AG20443 (cell line): ENCODE data around the gene ADGRG4.

Experiments used
- DNase-seq: peaks from one replicate; pipeline ENCODE4 v3.0.0; 2012; ENCODE audit warnings: low spot score, mixed read lengths

The ADGRG4 gene

DNA sequence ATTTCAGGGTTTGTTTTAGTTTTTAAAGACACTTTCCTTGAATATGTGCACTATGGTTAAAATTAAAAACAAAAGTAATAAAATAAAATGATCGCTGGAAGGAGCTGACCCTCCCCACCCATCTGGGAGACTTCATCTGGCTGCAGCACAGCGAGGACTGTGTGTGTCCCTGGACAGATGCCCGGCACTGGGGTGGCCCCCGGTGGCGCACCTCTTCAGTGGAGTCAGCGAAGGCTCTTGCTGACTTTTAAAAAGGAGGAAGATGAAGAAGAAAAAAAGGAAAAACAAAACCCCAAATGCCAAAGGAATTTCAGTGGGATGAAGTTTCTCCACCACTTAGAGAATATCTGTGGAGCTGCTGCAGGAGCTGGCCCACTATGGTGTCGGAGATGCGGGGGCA lies 5.4 kb upstream of the ADGRG4 start:
- no peak for DNase-seq

DNA sequence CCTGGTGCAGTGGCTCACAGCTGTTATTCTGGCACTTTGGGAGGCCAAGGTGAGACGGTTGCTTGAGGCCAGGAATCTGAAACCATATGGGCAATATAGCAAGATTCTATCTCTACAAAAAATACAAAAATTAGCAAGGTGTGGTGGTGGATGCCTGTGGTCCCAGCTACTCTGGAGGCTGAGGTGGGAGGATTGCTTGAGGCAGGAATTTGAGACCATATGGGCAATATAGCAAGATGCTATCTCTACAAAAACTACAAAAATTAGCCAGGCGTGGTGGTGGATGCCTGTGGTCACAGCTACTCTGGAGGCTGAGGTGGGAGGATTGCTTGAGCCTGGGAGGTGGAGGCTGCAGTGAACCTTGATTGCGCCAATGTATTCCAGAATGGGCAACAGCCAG lies 2.3 kb downstream of the ADGRG4 start:
- no peak for DNase-seq

DNA sequence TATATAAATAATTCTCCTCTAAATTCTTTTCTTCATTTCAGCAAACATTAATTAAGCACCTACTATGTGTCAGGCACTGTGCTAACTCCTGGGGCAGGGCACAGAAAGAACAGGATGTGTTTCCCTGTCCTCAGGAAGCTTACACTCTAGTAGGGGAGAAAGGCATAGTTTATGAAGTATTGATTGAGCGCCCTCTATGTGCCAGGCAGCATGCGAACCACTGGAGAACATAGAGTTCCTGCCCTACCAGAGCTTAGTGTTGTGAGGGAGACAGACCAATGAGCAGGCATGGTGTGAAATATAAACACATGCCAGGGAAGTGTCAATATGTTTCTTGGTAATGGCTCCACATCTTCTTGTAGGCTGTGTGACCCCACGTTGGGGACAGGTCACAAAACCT lies 3.7 kb downstream of the ADGRG4 start:
- DNase-seq: no peak

DNA sequence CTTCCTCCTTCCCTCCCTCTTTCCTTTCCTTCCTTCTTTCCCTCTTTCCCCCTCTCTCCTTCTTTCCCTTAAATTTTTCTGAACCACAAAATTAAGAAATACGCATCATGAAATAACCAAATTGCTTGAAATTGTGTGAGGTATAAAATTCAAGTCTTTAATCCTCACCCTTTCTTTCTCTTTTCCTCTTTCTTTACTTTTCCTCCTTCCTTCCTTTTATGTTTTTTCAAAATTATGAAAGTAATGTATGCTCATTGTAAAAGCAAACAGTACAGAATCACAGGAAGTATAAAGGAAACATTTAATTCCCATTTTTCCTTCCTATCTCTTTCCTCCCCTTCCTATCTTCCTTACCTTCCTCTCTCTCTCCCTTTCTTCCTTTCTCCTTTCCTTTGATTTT lies 5.4 kb downstream of the ADGRG4 start:
- DNase-seq: no peak

DNA sequence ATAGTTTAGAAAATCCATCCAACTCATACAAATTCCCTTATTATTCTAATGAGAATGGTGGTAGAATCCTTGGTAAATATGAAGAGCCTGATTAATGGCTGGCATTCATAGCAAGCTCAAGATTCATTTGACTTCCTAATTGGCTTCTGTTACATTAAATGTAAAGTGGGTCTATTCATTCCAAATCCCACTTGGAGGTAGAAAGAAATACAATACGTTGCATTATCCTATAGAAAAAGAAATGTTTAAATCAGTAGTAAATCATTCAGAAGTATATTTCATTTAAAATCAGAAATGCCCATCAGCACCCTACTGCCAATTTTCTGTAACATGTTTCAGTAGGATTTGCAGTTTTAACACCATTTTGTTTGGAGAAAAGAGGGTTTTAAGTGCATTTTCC lies 6.7 kb downstream of the ADGRG4 start:
- no peak for DNase-seq

DNA sequence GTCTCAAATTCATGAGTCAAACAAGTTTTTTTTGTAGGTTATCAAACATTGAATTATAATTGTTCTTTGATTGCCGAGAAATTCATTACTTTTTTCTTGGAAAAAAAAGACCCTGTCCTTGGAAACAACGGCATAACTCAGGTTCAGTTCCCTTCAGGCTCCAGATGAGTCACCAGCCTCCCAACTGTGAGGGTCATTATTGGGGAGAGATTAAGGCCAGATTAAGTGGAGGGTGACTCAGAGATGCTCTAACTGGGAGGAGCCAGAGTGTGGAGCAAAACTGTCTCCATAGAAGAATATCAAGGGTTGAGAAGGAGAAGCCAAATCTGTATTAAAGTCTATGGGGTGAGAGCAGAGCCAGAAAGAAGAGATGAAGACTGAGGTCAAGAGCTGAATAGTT lies 9.6 kb downstream of the ADGRG4 start:
- peak; percentile 11 for DNase-seq

DNA sequence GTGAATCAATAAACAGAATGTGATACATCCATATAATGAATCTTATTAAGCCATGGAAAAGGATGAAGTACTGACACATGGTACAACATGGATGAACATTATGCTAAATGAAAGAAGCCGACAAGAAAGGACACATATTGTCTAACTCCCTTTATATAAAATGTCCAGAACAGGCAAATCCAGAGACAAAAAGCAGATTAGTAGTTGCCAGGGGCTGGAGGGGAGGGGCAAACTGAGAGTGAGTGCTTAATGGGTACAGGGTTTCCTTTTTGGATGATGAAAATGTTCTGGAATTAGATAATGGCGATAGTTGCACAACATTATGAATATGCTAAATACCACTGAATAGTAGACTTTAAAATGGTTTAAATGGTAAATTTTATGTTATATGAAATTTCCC lies 17.4 kb downstream of the ADGRG4 start:
- DNase-seq: no peak

DNA sequence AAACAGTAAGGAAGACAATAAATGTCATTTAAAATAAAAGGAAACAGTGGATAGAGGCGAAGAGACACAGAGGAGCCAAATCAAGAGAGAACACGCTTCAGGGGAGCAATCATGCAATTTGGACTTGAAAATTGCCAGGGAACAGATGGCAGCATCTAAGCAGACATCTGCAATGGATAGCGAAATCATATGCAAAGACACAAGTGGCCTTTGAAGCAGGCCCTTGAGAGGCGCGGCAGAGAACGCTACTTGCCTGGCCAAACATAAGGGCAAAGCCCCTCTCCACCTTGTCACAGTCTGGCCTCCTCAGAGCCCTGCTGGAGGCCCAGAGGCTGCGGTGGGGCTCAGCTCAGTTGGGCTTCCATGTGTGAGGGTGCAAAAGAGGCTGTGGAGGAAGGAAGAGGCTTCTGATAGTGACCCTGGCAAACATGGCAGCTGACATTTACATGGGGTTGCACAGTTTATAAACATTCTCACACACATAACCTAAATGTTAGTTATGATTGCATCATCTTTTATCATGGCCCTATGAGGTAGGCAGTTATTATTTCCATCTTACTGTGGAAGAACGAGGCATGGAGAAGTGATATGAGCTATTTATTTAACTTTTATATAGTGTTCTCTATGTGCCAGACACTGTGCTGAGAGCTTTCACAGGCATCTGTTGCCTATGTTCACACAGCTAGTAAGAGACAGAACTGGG lies 18.3 kb downstream of the ADGRG4 start:
- no peak for DNase-seq

DNA sequence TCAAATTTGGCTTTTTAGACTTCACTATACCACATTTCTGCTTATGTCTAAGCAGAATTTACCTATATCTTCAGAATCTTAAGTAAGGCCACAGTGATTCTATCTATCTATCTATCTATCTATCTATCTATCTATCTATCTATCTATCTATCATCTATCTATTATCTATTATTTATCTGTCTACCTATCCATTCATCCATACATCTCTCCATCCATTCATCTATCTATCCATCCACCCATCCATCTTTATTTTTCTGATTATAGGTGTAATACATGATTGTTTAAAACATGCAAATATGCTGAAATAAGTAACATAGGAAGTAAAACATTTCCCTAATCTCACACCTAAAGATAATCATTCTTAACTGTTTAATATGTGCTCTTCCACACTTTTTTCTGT lies 18.8 kb downstream of the ADGRG4 start:
- DNase-seq: no peak

DNA sequence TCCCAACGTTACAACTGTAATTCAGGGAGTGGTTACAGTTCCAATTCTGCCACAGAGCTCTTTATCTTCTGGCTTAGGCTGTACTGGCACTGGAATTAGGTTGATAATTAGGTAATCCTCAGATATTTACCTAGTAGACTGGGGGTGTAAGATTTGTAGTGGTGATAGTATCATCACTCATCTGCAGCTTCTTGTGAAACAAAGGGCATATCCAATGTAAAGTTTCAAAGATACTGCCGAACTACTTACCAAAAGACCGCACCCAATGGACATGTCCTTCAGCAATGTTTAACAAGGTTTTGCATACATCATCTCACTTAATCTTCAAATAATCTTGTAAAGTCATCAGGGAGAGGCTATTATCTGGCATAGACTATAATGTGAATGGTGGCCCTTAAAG lies 20.8 kb downstream of the ADGRG4 start:
- DNase-seq: no peak

DNA sequence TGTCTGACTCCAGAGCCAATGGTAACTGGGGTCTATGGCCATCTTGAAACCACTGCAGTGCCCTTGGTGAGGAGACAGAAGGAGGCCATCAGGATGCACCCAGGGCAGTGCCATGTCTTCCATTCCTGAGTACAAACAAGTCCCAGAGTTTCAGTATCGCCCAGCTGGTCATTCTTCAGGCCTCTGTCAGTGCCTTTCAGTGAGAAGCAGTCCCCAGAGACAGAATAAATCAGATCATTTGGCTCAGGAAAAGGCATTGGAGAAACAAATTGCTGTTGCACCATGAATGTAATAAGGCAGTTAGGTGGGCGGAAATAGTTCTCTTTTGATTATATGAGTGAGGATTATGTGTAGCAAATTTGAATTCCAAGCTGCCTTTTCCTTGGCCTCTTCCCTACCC lies 21.3 kb downstream of the ADGRG4 start:
- DNase-seq: no peak

DNA sequence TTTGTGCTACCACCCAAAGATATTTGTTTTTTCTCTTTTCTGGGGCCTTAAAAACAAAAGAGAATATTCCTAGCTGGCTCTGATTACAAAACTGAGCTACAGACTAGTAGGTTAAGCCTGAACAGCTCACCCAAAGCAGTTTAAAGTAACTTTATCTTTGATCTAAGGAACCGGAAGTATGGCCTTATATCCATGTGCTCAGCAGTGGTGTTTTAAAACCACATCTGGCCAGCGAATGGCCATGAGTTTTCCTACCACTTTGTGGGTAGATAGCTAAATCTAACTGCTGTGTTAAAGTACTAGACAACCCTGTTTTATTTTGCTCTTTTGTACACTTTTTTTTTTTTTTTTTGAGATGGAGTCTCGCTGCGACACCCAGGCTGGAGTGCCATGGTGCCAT lies 24.6 kb downstream of the ADGRG4 start:
- no peak for DNase-seq

DNA sequence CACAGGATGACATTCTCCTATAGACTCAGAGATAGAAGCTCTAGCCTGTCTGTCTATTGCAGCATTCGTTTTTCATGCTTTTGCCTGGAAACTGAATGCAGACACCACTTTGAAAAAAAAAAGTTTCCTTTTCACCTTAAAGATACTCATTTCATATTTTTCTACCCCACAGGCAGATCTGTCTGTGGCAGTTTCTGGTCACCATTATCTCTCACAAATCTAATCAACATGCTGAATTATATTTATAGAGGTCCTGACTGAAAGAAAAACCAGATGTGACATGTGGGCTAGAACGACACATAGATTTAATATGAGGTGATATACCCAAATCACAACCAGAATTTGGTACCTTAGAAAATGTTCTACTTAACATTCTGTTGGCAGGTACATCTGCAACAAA lies 28.2 kb downstream of the ADGRG4 start:
- no peak for DNase-seq

DNA sequence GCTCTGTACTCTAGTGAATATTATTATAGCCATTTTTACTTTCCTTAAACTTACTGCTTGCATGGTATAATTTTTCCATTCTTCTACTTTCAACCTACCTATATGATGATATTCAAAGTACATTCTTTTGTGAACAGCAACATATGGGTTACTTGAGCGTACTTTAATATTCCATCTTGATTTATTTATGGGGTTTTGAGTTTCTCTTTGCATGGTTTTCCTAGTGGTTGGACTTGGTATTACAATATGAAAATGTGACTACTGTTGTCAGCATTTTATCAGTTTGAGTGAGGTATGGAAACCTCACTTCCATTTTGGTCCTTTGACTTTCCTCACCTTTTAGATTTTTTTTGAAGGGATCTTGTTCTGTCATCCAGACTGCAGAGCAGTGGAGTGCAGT lies 35.9 kb downstream of the ADGRG4 start:
- DNase-seq: no peak

DNA sequence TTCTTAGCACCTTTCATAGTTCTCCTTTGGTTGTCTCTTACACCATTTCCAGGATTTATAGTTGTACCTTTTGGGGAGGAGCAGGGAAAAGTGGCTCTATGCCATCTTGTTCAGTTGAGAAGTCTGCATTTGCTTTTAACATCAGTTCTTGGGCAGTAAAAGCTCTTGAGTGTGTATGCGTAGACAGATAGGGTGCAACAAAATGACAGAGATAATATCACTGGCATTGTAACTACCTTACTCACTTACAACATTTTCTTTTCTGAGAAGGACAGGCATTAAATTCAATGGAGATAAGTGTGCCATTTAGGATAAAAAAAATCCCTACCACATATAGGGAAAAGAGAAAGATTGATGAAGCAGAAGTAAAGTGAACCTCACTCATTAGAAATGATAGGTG lies 38.9 kb downstream of the ADGRG4 start:
- no peak for DNase-seq

DNA sequence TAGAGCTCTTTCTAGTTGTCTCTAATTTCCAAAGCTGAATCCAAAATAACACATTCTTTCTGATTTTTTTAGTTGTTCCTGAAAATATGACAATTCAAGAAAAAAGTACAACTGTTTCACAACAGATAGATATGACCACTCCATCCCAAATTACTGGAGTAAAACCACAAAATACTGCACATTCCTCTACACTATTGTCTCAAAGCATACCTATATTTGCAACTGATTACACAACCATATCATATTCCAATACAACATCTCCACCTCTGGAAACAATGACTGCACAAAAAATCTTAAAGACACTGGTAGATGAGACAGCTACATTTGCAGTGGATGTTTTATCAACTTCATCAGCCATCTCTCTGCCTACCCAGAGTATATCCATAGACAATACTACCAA lies 43.6 kb downstream of the ADGRG4 start:
- no peak for DNase-seq

DNA sequence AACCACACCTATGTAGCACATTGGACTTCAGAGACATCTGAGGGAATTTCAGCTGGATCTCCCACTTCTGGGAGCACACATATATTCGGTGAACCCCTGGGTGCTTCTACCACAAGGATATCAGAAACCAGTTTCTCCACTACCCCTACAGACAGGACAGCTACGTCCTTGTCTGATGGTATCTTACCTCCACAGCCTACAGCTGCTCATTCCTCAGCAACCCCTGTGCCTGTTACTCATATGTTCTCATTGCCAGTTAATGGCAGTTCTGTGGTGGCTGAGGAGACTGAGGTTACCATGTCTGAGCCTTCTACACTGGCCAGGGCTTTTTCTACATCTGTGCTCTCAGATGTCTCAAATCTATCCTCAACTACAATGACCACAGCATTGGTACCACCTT lies 45.7 kb downstream of the ADGRG4 start:
- no peak for DNase-seq

DNA sequence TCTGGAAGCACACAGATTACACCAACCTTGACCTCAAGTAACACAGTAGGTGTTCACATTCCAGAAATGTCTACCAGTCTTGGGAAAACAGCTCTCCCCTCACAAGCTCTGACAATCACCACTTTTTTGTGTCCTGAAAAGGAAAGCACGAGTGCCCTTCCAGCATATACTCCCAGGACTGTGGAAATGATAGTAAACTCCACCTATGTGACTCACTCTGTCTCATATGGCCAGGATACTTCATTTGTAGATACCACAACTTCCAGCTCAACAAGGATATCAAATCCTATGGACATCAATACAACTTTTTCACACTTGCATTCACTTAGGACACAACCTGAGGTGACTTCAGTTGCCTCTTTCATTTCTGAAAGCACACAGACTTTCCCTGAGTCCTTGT lies 46.9 kb downstream of the ADGRG4 start:
- DNase-seq: no peak

DNA sequence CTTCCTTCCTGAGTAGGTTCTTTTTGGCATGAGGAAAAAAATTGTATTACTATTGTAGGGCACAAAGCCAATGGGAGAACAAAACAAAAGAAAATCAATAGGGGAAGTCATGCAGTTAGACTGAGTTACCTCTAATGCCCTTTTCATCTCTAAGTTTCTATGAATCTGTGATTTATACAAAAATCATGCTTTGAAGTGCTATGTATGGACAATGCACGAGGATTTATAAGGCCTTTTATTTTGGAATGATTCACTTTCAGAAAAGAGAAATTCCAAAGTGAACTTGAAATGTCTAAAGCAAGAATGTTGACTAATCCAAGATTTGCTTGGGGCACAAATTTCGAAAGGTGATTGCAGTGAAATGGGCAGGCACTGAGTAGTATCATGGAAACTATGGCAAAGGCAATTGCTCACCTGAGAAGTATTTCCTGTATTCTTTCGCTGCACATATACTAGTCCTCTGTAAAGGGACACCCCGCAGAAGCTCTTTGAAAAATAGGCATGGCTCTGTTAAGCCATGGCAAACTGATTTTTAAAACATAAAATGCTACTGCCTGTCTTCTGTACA lies 52.8 kb downstream of the ADGRG4 start:
- no peak for DNase-seq

DNA sequence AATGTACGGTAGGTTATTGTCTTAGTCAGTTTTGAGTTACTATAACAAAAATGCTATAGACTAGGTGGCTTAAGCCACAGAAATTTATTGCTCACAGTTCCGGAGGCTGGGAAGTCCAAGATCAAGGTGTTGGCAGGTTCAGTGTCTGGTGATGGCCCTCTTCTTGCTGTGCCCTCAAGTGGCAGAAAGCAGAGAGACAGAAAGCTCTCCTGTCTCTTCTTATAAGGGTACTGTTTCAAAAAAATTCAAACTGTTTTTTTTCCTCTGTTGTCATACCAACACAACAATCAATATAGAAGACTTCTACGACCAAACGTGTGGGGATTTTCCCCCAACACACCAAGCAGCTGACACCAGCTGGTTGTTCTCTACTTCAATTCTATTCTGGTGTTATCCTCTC lies 53.4 kb downstream of the ADGRG4 start:
- DNase-seq: no peak

DNA sequence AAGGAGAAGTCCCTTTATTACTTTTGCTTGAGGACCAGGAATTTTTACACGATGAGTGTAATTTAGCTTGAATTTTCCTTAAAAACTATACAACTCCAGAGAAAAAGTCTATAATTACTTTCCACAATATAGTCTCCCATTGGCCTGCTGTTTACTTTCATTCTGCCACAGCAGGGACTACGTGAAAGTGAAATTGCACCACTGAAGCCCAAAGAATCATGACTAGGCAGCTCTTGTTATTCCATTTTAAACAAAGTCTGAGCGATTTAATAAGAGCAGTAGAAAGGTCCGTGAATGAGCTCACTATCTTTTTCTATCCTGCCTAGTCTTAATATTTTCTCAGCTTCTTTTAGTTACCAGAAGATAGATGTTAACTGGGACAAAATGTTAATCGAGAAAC lies 68.6 kb downstream of the ADGRG4 start:
- DNase-seq: no peak

DNA sequence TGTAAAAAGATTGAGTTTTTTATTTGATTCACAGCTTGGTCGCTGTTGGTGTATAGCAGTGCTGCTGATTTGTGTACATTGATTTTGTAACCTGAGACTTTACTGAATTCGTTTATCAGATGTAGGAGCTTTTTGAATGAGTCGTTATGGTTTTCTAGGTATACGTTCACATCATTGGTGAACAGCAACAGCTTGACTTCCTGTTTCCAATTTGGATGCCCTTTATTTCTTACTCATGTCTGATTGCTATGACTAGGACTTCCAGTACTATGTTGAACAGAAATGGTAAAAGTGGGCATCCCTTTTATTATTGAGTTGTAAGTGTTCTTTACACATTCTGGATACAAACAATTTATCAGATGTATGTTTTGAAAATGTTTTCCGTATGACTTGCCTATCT lies 76.0 kb downstream of the ADGRG4 start:
- no peak for DNase-seq

DNA sequence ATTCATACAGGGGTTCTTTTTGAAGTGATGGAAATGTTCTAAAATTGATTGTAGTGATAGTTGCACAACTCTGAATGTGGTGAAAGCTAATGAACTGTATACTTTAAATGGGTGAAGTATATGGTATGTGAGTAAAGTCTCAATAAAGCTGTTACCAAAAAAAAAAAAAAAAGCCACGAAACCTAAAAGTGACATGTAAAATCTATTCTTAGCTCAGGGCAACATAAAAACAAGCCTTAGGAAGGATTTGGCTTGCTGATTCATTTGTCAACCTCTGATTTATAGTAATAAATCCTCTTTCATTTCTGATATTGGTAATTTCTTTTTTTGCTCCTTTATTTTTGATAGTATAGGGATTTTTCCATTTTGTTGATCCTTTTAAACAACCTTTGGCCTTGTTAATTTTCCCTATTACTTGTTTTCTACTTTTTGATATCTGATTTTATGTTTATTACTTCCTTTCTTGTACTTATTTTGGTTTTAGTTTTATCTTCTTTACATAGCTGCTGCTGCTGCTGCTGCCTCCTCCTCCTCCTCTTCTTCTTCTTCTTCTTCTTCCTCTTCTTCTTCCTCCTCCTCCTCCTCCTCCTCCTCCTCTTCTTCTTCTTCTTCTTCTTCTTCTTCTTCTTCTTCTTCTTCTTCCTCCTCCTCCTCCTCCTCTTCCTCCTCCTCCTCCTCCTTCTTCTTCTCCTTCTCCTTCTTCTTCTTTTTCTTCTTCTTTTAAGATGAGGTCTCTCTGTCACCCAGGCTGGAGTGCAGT lies 79.4 kb downstream of the ADGRG4 start:
- DNase-seq: no peak

DNA sequence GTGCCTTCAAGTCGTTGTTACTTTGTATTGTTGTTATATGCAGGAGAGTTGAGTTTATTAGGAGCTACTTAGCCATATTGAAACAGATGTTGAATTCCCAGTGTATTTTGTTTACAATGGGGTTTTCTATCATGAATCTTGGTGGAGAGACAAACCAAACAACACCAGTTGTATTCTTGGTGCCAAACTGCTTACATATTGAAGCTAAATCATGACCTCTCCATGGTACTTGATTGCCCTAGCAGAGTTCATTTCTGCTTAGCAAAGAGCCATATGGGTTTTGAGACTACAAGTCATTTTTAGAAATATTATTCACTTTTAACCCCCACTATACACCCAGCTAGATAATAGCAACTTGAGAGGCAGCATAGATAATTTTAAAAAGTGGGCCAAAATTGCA lies 85.4 kb downstream of the ADGRG4 start:
- no peak for DNase-seq
